Measurements from ENCODE around the gene RSBN1.

DNA sequence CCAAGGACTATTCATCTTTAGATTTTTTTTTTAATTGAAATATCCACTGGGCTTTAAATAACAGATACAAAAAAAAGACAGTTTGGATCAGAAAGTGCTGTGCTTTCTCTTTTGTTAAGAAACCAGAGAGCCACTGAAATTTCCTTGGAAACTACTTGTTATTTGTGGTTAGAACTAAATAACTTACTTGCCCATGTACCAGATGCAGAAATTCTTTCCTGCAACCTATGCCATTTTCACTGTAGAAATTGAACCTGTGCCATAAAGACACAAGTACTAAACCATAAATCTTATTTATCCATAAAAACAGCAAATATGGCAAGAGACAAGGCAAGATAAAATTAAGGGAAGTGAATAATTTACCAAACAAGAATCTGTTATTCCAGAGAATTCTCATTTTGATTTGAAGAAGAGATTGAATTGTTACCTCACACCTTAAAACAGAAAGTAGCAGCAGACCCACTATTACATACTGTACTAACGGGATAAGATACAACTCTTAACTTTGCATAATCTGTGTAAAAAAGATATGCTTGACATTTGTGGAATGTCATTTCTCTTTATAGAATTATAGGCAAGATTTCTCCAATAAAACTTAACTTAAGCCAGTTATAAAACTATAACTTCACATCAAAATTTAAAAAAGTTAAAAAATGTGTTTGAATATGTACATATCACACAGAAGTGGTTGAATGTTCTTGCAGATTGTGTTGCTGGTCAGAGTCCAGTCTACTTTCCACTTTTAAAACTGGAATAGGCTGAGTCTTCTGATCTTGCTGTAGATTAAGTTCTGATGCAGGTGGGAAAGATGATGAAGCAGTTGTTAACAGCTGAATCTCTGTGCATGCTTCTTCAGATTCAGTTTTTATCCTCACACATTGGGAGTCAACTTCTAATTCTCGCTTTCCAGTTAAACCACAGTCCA is 46.7 kb downstream of the RSBN1 start:
- TF ChIP-seq POLR2AphosphoS5 (IDR thresholded peaks at IDR 0.05; ENCODE audit: borderline replicate concordance, low read depth, low read length) (no peak), EZH2 (IDR thresholded peaks at IDR 0.05) (no peak), FOXP2 (optimal IDR thresholded peaks at IDR 0.05; ENCODE audit: control extremely low read depth, extremely low read length, insufficient read depth) (no peak)
